ENCODE measurements around the gene BMP7.

- TF ChIP-seq CTCF (IDR thresholded peaks at IDR 0.05) (no peak), POLR2A (IDR thresholded peaks at IDR 0.05) (no peak), POLR2AphosphoS5 (IDR thresholded peaks at IDR 0.05) (no peak), EP300 (IDR thresholded peaks at IDR 0.05) (no peak)
These were observed 72.3 kb downstream of the BMP7 start for GRCh38 chr20:57194154-57194553.
